DND-41 (cell line): Measurements from ENCODE around the gene PTPRK.

ENCODE experiments used
- EZH2 ChIP-seq: IDR thresholded peaks from 3 replicates; pipeline ENCODE4 v1.6.1; 2012; ENCODE audit warnings: borderline replicate concordance, low read depth, mild to moderate bottlenecking, moderate library complexity, low read length, inconsistent platforms; ENCODE audit not compliant: severe bottlenecking
- TF ChIP-seq, protein P1 (sequence below): IDR thresholded peaks from 2 replicates; pipeline ENCODE4 v1.5.1; 2012; ENCODE audit warnings: borderline replicate concordance, low read length, moderate library complexity, mild to moderate bottlenecking; ENCODE audit not compliant: poor library complexity, severe bottlenecking; ENCODE audit errors: extremely low read depth

GRCh38 chr6:128164254-128164653 lies 356.1 kb downstream of the PTPRK start:
- TF ChIP-seq, protein P1, sequence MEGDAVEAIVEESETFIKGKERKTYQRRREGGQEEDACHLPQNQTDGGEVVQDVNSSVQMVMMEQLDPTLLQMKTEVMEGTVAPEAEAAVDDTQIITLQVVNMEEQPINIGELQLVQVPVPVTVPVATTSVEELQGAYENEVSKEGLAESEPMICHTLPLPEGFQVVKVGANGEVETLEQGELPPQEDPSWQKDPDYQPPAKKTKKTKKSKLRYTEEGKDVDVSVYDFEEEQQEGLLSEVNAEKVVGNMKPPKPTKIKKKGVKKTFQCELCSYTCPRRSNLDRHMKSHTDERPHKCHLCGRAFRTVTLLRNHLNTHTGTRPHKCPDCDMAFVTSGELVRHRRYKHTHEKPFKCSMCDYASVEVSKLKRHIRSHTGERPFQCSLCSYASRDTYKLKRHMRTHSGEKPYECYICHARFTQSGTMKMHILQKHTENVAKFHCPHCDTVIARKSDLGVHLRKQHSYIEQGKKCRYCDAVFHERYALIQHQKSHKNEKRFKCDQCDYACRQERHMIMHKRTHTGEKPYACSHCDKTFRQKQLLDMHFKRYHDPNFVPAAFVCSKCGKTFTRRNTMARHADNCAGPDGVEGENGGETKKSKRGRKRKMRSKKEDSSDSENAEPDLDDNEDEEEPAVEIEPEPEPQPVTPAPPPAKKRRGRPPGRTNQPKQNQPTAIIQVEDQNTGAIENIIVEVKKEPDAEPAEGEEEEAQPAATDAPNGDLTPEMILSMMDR, result no peak
- no peak for TF ChIP-seq EZH2
